GM21526 (cell line): ENCODE measurements around the gene PSG3.
"Not testable (repeated sequence)": the region's sequence is repeated elsewhere in the genome, so short reads cannot be mapped to it uniquely, and the experiment has no call there.

Experiments used
- ATAC-seq: cut with Tn5 transposase; IDR thresholded peaks from one replicate; pipeline ENCODE4 v1.9.1; 2021; ENCODE audit warnings: moderate library complexity; ENCODE audit not compliant: unreplicated experiment, low FRiP score

PSG3 gene

DNA sequence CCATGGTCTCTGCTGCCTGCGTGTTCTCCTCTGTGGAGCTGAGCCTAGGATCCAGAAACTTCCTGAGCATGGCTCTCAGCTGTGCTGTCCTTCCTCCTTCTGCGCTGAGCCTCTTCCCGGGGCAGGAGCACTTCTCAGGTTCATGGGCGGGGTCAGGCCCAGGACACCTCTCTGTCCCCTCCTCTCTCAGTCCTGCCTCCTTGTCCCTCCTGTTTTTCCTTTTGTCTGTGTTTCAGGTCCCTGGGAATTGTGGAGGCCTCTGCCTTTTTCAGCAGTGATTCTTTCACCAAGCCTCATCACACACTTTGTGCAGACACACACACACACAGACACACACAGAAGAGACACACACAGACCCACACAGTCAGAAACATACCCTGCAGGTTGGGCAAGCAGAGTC is at the start of gene PSG3:
TSS of gene PSG3 (minus strand) at position 101 of the 400 bp plus-strand sequence. CDS start at position 4, 97 bp downstream.
- ATAC-seq = not testable (repeated sequence)

DNA sequence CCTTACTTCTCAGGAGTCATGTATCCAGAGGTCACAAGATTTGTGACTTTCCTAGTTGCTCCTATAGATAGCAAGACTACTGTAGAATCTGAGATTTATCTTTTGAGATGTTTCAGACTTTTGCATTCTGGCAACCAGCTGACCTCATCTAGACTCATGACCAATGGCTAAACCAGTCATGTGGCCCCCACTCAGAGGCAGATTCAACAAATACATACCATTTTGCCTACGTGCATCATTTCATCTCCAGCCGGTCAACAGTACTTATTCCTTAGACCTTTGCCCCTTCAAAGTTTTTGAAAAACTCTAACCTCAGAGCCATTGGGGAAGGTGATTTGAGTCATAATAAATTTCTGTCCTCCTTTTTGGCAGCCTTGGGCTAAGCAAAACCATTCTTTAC is 48.5 kb upstream of the PSG3 start:
- not testable (repeated sequence) for ATAC-seq

DNA sequence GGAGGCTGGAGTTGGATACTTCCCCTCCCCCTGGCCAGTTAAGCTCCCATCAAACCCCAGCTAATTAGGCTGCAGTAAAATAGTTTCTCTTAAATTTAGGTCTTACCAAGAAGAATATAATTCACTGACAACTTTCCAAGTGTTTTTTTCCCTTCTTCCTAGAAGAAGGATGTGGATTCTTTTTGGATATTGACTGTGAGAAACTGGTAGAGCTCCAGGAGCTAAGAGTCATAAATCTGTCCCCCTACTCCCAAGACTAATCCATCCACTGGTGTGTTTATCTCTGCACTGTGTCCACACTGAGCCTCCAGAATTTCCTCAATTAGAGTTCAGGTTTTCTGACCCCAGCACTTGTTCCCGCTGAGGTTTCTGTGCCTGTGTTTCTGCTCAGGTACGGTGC is 47.5 kb upstream of the PSG3 start:
- not testable (repeated sequence) for ATAC-seq

DNA sequence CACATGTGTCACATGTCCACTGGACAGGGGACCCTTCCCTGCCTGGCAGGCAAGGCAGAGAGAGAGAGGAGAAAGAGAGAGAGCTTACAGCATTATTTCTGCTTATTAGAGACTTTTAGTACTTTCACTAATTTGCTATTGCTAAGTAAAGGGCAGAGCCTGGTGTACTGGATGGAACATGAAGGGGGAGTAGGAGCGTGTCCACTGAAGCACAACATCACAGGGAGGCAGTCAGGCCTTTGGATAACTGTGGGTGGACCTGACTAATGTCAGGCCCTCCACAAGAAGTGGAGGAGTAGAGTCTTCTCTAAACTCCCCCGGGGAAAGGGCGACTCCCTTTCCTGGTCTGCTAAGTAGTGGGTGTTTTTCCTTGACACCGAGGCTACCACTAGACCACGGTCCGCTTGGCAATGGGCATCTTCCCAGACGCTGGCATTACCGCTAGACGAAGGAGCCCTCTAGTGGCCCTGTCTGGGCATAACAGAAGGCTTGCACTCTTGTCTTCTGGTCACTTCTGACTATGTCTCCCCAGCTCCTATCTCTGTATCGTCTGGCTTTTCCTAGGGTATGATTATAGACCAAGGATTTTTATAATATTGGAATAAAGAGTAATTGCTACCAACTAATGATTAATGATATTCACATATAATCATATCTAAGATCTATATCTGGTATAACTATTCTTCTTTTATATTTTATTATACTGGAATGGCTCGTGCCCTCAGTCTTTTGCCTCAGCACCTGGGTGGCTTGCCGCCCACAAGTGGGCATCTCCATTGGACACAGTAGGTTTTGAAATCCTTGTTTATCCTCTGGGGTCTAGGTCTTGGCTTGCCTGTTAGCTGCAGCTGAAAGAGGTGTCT is 36.7 kb upstream of the PSG3 start:
- not testable (repeated sequence) for ATAC-seq

DNA sequence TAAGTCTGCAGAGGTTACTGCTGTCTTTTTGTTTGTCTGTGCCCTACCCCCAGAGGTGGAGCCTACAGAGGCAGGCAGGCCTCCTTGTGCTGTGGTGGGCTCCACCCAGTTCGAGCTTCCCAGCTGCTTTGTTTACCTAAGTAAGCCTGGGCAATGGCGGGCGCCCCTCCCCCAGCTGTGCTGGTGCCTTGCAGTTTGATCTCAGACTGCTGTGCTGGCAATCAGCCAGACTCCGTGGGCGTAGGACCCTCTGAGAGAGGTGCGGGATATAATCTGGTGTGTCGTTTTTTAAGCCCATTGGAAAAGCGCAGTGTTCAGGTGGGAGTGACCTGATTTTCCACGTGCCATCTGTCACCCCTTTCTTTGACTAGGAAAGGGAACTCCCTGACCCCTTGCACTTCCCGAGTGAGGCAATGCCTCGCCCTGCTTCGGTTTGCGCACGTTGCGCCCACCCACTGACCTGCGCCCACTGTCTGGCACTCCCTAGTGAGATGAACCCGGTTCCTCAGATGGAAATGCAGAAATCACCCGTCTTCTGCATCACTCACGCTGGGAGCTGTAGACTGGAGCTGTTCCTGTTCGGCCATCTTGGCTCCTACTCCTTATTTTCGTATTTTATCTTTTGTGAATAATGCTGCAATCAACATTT is 34.4 kb upstream of the PSG3 start:
- ATAC-seq = not testable (repeated sequence)

DNA sequence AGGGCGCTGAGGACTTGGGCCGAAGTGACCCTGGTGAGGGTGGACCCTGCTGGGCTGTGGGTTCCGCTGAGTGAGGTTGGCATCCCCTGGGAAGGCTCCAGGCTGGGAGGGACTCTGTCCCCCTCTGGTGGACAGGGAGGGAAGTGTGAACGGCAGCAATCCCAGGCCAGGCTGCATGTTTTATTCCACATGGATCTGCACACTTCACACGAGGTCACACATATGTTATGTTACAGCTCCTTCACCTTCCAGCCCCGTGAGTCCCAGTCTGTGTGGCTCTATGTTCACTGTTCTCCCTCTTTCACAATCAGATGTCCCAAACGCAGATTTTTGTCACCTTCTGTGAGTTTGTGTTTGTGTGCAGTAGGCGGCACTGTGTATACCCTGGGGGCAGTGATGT is 27.0 kb upstream of the PSG3 start:
- ATAC-seq = not testable (repeated sequence)

DNA sequence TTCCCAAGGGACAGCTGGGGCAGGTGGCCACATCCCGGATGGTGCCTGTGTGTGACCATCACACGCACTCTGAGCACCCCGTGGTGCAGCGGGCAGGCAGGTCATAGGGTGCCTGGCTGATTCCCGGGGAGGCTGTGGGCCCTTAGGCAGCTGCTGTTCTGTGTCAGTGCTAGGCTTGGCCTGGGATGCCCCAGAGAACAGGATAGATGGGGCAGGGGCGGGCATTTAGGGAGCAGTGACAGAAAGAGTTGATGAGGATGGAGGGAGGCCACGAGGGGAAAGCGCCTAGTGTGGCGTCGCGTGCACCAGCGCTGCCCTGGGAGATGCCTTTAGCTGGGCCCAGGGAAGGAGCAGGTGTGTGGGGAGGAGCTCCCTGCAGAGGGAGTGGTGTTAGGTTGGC is 26.6 kb upstream of the PSG3 start:
- not testable (repeated sequence) for ATAC-seq

DNA sequence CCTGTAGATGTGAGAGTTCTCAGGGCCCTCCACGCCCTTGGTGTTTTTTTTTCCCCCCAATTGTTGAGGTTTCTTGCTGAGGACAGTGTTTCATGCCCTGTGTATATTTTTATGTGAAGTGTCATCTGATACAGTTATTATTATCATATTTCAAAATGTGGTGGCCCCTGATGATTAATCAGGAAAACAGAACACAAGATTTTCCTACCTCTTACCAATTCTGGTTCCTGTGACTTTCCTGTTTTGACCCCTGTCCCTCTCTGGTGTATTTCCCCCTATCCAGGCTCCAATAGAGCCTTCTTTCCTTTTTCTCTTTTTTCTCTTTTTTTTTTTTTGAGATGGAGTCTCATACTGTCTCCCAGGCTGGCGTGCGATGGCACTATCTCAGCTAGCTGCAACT is 24.6 kb upstream of the PSG3 start:
- no peak for ATAC-seq

DNA sequence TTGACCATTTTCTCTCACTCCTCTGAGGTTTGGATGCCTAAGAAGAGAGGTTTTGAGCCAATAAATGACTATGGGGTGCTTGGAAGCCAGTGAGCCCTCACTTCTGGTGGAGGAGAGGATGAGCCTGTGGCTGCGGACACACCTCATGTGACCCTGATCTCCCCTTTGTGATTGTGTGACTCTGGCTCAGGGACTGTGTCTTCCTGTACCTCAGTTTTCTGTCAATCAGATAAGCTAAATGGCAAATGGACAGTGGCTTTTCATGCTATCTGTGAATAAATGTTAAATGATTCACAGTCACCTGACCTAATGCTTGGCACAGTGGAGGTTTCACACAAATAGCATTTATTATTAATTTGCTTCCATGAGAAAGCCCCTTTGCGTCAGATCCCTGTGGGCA is 22.5 kb upstream of the PSG3 start:
- ATAC-seq = no peak

DNA sequence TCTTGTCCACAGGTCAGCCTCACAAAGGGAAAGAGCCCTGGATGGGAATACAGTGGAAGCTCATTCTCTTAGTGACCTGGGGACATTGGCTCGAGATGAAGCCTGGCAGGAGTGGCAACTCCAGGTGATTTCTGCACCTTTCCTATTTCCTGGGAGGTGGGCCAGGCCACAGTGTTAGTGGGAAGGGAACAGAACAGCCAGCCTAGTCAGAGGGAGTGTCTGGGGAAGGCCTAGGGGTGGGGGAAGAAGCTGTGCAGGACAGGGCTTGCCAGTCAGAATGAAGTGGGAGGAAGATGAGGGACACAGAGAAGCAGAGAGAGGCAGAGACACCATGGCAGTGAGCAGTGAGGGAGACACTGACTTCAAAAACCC is 21.6 kb upstream of the PSG3 start:
- not testable (repeated sequence) for ATAC-seq

DNA sequence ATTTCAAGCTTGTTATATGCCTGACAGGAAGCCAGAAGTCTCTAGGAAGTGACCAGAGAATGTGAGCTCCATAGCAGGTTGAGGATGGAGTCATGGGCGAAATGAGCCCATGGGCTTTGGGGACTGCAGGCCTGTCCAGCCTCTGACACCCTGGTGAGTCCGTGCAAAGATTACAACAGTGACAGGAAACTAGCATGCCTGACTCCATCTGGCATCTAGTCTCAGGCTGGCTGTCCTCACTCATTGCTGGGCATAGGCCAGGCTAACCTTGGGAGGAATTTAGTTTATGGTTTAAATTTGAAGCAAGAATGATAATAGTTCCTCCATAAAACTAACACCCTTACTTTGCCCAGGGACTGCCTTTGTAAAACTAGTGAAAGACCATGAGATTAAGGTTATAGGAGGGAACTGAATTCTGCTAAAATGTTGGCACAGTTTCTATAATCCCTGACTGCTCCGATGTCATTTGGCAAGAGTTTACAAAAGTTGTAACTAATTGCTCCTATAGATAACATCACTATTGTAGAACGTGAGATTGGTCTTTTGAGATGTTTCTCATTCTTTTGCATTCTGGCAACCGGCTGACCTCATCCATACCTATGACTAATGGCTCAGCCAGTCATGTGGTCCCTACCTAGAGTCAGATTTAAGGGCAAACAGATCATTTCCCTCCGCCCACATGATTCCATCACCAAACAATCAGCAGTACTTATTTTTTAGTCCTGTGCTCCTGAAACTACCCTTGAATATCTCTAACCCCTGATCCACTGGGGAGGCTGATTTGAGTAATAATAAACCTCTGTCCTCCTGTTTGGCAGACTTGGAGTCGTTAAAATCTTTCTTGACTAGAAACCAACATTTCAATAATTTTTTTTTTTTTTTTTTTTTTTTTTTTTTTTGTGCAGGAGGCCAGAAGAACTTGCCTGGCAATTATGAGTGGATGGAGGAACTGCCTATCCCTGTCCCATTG is 21.0 kb upstream of the PSG3 start:
- not testable (repeated sequence) for ATAC-seq

DNA sequence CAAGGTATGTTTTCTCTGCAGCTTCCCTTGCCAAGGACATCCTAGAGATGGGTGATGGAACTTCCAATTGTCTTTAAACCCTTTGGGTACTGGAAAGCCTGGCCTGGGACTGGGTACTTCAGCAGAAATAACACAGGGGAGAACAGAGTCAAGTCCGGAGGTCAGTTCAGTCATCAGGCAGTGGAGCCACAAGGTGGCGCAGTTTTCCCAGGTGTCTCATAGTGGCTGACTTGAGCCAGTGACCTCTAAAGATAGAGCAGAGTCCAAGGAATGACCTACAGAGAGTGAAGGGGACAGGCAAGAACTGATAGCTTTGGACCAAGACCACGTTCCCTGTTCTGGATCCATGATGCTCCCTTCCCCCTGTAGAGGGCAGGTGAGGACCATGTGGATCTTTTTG is 18.4 kb upstream of the PSG3 start:
- not testable (repeated sequence) for ATAC-seq

DNA sequence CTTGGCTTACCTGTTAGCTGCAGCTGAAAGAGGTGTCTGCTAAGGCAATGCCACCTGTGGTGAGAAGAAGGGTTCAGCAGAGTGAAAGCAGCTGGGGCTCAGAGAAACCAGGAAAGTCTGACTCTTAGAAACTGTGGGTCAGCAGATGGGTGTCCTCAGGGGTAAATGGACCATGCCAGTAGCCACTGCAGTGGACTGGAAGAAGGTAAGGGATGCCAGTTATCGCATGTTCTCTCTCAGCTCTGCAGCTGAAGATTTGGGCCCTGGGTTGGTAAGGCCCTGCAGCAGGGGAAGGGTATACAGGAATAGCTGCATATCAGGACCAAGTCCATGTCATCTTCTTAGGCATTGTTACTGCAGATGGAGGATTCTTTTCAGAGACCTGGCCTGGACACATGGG is 12.0 kb upstream of the PSG3 start:
- ATAC-seq = not testable (repeated sequence)

DNA sequence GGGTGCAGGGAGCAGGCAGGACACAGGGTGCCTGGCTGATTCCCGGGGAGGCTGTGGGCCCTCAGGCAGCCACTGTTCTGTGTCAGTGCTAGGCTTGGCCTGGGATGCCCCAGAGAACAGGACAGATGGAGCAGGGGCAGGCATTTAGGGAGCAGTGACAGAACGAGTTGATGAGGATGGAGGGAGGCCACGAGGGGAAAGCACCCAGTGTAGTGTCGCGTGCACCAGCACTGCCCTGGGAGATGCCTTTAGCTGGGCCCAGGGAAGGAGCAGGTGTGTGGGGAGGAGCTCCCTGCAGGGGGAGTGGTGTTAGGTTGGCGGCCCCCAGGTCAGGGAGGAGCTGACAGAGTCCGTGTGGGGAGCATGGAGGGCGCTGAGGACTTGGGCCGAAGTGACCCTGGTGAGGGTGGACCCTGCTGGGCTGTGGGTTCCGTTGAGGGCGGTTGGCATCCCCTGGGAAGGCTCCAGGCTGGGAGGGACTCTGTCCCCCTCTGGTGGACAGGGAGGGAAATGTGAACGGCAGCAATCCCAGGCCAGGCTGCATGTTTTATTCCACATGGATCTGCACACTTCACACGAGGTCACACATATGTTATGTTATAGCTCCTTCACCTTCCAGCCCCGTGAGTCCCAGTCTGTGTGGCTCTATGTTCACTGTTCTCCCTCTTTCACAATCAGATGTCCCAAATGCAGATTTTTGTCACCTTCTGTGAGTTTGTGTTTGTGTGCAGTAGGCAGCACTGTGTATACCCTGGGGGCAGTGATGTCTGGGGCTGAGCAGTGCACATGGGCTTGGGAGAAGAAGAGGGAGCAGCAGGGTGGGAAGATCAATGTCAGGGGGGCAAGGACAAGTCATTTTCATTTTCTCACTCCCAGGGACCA is 1.7 kb upstream of the PSG3 start:
- ATAC-seq = not testable (repeated sequence)

DNA sequence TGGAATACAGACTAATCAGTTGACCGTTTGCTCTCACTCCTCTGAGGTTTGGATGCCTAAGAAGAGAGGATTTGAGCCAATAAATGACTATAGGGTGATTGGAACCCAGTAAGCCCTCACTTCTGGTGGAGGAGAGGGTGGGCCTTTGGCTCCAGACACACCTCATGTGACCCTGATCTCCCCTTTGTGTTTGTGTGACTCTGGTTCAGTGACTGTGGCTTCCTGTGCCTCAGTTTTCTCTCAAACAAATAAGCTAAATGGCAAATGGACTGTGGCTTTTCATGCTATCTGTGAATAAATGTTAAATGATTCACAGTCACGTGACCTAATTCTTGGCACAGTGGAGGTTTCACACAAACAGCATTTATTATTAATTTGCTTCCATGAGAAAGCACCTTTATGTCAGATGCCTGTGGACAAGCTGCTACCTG is 2.7 kb downstream of the PSG3 start:
- not testable (repeated sequence) for ATAC-seq

DNA sequence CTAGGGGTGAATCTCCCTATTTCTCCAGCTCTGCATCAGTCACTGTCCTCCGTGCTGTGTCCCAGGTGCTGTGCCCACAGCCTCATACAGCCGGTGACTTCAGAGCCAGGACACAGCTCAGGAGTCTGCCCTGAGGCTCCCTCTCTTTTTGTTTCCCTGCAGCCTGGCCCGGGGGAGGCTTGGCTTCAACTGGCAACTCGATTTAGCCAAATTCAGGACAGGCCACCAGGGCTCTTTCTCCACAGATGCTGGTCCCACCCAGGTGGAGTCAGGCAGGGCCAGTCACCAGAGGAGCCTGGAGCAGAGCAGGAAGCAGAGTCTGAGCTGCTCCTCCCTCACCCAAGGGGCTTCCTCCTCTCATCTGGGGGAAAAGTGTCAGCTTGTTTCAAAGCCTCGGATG is 11.9 kb downstream of the PSG3 start:
- ATAC-seq = not testable (repeated sequence)

DNA sequence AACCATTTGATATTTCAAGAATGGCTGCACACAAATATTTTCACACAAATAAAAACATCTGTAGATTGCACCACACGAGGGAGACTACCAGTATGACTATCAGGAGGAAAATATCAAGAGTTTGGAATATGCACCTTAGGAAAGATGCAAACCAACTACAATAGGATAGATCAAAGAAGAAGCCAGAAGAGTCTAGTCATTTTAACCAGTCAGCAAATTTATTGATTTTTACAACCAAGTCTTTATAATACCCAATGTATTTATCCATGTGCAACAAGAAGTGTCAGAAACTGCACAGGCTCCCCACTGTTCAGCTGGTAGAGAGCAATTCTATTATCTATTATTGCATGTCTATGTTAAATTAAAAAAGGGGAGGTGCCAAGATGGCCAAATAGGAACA is 26.3 kb downstream of the PSG3 start:
- not testable (repeated sequence) for ATAC-seq

DNA sequence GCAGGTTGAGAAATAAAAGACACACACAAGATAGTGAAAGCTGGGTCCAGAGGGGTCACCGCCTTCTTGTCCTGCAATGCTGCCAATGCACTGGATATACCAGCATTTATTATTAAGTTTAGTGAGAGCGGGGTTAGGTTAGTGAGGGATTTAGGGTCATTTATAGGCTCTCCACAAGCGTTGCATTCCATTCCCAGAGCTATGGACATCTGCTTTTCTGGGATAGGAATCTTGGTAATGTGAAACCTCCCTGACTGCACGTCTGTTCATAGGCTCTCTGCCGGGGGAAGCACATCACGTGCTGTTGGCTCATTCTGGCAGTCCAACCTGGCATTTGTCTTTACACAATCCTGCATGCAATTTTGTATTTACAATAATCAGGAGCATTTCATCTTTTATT is 27.5 kb downstream of the PSG3 start:
- ATAC-seq = not testable (repeated sequence)

DNA sequence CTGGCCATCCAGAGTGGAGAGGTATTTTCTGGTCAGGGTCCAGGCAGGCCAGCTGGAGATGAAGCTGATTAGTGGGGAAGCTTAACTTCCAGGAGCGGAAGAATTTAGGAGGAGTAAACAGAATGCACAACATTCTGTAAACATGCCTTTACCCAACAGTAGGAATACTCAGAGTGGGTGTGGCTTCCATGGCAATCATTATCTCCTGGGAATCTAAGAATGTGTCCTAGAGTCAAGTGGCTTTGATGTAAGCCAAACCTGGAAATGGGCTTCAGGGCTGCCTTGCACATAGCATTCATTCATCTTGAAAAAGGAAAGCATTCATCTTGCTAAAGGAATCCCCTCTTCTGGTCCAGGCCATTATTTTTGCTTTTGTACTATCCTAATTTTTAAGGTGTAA is 29.3 kb downstream of the PSG3 start:
- not testable (repeated sequence) for ATAC-seq

DNA sequence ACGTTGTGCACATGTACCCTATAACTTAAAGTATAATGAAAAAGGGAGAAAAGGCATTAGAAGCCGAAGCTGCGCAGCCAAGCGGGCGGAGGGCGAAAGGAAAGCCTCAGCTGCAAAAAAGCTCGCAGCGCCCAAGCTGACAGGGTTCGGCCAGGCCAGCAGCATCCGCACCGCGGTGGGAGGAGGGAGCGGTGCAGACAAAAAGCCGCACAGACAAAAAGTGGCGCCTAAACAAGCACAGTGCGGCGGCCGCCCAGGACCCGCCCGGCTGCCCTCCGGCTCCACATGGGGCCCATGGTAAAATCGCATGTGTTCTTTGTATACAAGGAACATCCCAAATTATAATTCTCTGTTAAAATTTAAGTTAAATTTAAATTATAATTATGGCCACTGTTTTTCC is 42.4 kb downstream of the PSG3 start:
- ATAC-seq = no peak
